GM12878 (cell line): Measurements from ENCODE around the gene SLC9C2. TPM values are rescaled to one million over a fixed set of nuclear protein-coding genes. Genes with fewer than 3 reads are reported as not detected.

Source experiments
- ATF2 ChIP-seq: IDR thresholded peaks from 2 replicates; pipeline ENCODE4 v1.6.1; 2012; ENCODE audit warnings: low read length, inconsistent platforms
- BACH1 ChIP-seq: fragments of 450-650 bp; IDR thresholded peaks from 2 replicates; pipeline ENCODE4 v1.6.1; 2017; ENCODE audit warnings: mild to moderate bottlenecking, borderline replicate concordance
- CEBPZ ChIP-seq: fragments of 150-350 bp; IDR thresholded peaks from 2 replicates; pipeline ENCODE4 v1.6.1; 2016; ENCODE audit warnings: low read depth, low read length
- CHD4 ChIP-seq: fragments of 200-600 bp; sonication (generic); IDR thresholded peaks from 2 replicates; pipeline ENCODE4 v1.6.1; 2016; ENCODE audit warnings: mild to moderate bottlenecking
- CTCF ChIP-seq, 3 experiments: IDR thresholded peaks in 2 of 3; conservative IDR thresholded peaks in 1 of 3; 2 replicates each; pipeline ENCODE4 v1.5.1; 2011; ENCODE audit warnings: low read depth in 3 of 3, low read length in 3 of 3, mild to moderate bottlenecking in 3 of 3, control low read depth in 2 of 3, moderate library complexity in 2 of 3, inconsistent platforms in 1 of 3, mixed read lengths in 1 of 3; ENCODE audit not compliant: control insufficient read depth in 2 of 3, insufficient read depth in 1 of 3; ENCODE audit errors: extremely low read depth in 1 of 3
- ESRRA ChIP-seq: IDR thresholded peaks from 2 replicates; pipeline ENCODE4 v1.6.1; 2012; ENCODE audit warnings: mild to moderate bottlenecking, low read length, improper control_type of control experiment
- ETV6 ChIP-seq, 2 experiments: fragments of 450-650 bp in 1 of 2; IDR thresholded peaks in 1 of 2; conservative IDR thresholded peaks in 1 of 2; 2 replicates each; pipeline ENCODE4 v1.6.1; 2014; ENCODE audit warnings: antibody characterized with exemption in 1 of 2, borderline replicate concordance in 1 of 2, low read depth in 1 of 2, mild to moderate bottlenecking in 1 of 2, moderate library complexity in 1 of 2
- FOS ChIP-seq: IDR thresholded peaks from 3 replicates; pipeline ENCODE4 v1.6.1; 2011; ENCODE audit warnings: borderline replicate concordance; ENCODE audit not compliant: insufficient read length; ENCODE audit errors: extremely low read depth
- GATAD2B ChIP-seq: fragments of 450-650 bp; conservative IDR thresholded peaks from 2 replicates; pipeline ENCODE4 v1.6.1; 2017; ENCODE audit warnings: low read depth, mild to moderate bottlenecking, moderate library complexity
- IRF5 ChIP-seq: fragments of 450-650 bp; IDR thresholded peaks from 2 replicates; pipeline ENCODE4 v1.6.1; 2017; ENCODE audit warnings: borderline replicate concordance
- JUND ChIP-seq: IDR thresholded peaks from 2 replicates; pipeline ENCODE4 v1.6.1; 2012; ENCODE audit warnings: low read depth, mild to moderate bottlenecking, low read length, improper control_type of control experiment, moderate library complexity
- MAX ChIP-seq: IDR thresholded peaks from 2 replicates; pipeline ENCODE4 v1.6.1; 2012; ENCODE audit warnings: low read depth, low read length, improper control_type of control experiment
- MXI1 ChIP-seq: fragments of 150-350 bp; IDR thresholded peaks from 2 replicates; pipeline ENCODE4 v1.6.1; 2011; ENCODE audit warnings: low read depth, mild to moderate bottlenecking, inconsistent platforms, low read length, improper control_type of control experiment
- MYB ChIP-seq: fragments of 150-350 bp; IDR thresholded peaks from 2 replicates; pipeline ENCODE4 v1.6.1; 2014; ENCODE audit warnings: mild to moderate bottlenecking, low read depth, low read length, borderline replicate concordance
- MYC ChIP-seq: IDR thresholded peaks from 2 replicates; pipeline ENCODE4 v1.6.1; 2011; ENCODE audit warnings: mild to moderate bottlenecking, low read length, moderate library complexity, inconsistent platforms; ENCODE audit not compliant: insufficient read depth, insufficient replicate concordance, insufficient read length, severe bottlenecking
- NBN ChIP-seq: fragments of 450-650 bp; IDR thresholded peaks from 2 replicates; pipeline ENCODE4 v1.6.1; 2016
- NR2C1 ChIP-seq: fragments of 450-650 bp; IDR thresholded peaks from 2 replicates; pipeline ENCODE4 v1.6.1; 2017; ENCODE audit warnings: antibody characterized with exemption, mild to moderate bottlenecking, moderate library complexity
- NR2F1 ChIP-seq: fragments of 450-650 bp; conservative IDR thresholded peaks from 2 replicates; pipeline ENCODE4 v1.6.1; 2017; ENCODE audit warnings: mild to moderate bottlenecking
- PAX5 ChIP-seq: IDR thresholded peaks from 2 replicates; pipeline ENCODE4 v1.6.1; 2011; ENCODE audit warnings: low read depth, low read length, borderline replicate concordance
- PML ChIP-seq: IDR thresholded peaks from 2 replicates; pipeline ENCODE4 v1.6.1; 2012; ENCODE audit warnings: low read length, inconsistent platforms
- RAD21 ChIP-seq: IDR thresholded peaks from 2 replicates; pipeline ENCODE4 v1.6.1; 2011; ENCODE audit warnings: mild to moderate bottlenecking, low read depth, low read length, moderate library complexity; ENCODE audit not compliant: insufficient read depth
- RAD51 ChIP-seq: fragments of 450-650 bp; IDR thresholded peaks from 2 replicates; pipeline ENCODE4 v1.6.1; 2016; ENCODE audit warnings: moderate library complexity, mild to moderate bottlenecking, inconsistent platforms
- ZBED1 ChIP-seq: IDR thresholded peaks from 2 replicates; pipeline ENCODE4 v1.6.1; 2016; ENCODE audit warnings: borderline replicate concordance
- polyA plus RNA-seq, 11 experiments: library from polyadenylated mRNA; depleted of rRNA in 4 of 11; unstranded in 6 of 11; stranded (reverse) in 5 of 11; fragments of >200 nt; fragmentation: Nextera tagmentation in 4 of 11; fragmentation: Illumina TruSeq in 1 of 11; extraction: Ambion mirVana in 4 of 11; extraction: Trizol in 1 of 11; gene quantifications; 1 replicate in 1 of 11; 2 replicates in 10 of 11; pipeline versions ENCODE4 v1.2.1 to v1.2.3, GENCODE V29; 2011 to 2016; ENCODE audit warnings: inconsistent platforms in 2 of 11, missing spikeins in 2 of 11, low read depth in 1 of 11
- total RNA-seq, 4 experiments: library from RNA; depleted of rRNA in 3 of 4; stranded (reverse); fragments of >200 nt in 3 of 4; fragmentation: Illumina TruSeq in 1 of 4; extraction: Trizol in 1 of 4; gene quantifications; 2 replicates each; pipeline versions ENCODE4 v1.2.1 to v1.2.3, GENCODE V29; 2013 to 2021

Gene SLC9C2
- total and polyA plus RNA-seq, 10 of the 15 experiments (the other 5 are each of a cell fraction or from before 2014, with no cell fraction given) = not detected

- TF ChIP-seq ETV6 (conservative IDR thresholded peaks at IDR 0.05 in 1 of 2, IDR thresholded peaks at IDR 0.05 in 1 of 2; ENCODE audit: borderline replicate concordance in 1 of 2, low read depth in 1 of 2) (no peak), CHD4 (no peak), ATF2 (no peak), ESRRA (no peak), RAD21 (no peak), MXI1 (peak; percentile 51; the same call in 1 of the 2 replicates), ZBED1 (no peak), PML (0 out of 2 replicates have a peak, but pooled peaks have one; percentile 19), MYC (no peak), BACH1 (peak; percentile 51; the same call in 1 of the 2 replicates), IRF5 (no peak), NBN (no peak), MAX (peak; percentile 96), MYB (no peak), FOS (peak; percentile 63), RAD51 (peak; percentile 98), CTCF (IDR thresholded peaks at IDR 0.05 in 2 of 3, conservative IDR thresholded peaks at IDR 0.05 in 1 of 3; ENCODE audit: control insufficient read depth in 2 of 3, extremely low read depth in 1 of 3, insufficient read depth in 1 of 3, low read depth in 3 of 3, low read length in 3 of 3) (peak in 1 of 3 experiments; percentile 26; a peak in 1 of 6 replicates), NR2C1 (no peak), JUND (no peak), CEBPZ (no peak), PAX5 (no peak), GATAD2B (peak; percentile 76), NR2F1 (peak; percentile 82)
Measured at GRCh38 chr1:173476665-173477285, 126.1 kb downstream of the SLC9C2 start (continued).
